ENCODE measurements around the gene RUSC2. TPM values are rescaled to one million over a fixed set of nuclear protein-coding genes. Genes with fewer than 3 reads are reported as not detected.
A peak's percentile ranks its signal among the peaks of the same experiment; 100 is the strongest.
"Not testable (repeated sequence)": the region's sequence is repeated elsewhere in the genome, so short reads cannot be mapped to it uniquely, and the experiment has no call there.

The RUSC2 gene
- total RNA-seq, 2 donors from 2014 or later, result 5.1 to 10.0 TPM

DNA sequence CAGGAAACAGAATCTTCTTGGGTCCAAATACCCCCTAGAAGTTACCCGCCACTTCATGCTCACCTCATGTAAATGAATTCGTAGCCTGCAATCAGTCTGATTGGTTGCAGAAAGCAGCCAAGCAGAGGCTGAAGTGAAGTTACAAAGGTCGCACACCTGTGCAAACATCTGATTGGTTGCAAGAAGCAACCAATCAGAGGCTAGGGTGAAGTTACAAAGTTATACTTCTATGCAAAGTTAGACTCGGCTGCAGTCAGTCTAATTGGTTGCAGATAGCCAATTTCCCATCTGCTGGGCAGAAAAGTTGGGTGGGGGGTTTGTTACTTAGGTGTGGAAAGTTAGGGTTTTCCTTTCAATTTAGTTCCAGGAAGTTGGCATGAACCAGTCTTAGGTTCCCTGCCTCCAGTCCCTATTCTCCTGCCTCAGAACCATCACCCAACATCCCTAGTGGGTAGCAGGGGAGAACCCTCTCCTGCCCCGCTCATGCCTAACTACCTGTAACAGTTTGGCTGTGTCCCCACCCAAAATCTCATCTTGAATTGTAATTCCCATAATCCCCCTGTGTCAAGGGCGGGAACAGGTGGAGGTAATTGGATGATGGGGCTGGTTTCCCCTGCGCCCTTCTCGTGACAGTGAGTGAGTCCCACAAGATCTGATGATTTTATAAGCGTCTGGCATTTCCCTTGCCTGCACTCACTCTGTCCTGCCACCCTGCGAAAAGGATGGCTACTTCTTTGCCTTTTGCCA is 1.2 kb upstream of the RUSC2 start:
- H3K36me3 Mint-ChIP-seq, result peaks cover 0 to 5% of the 10 kb centered on the region in 2 donors
- H3K27ac Mint-ChIP-seq, result peak overlapping the region; percentile 1 to 31
- DNase-seq (ENCODE audit: low spot score in 2 of 2) (no peak), ATAC-seq (no peak)
- no peaks in the 10 kb centered on the region for H3K9me3 Mint-ChIP-seq

DNA sequence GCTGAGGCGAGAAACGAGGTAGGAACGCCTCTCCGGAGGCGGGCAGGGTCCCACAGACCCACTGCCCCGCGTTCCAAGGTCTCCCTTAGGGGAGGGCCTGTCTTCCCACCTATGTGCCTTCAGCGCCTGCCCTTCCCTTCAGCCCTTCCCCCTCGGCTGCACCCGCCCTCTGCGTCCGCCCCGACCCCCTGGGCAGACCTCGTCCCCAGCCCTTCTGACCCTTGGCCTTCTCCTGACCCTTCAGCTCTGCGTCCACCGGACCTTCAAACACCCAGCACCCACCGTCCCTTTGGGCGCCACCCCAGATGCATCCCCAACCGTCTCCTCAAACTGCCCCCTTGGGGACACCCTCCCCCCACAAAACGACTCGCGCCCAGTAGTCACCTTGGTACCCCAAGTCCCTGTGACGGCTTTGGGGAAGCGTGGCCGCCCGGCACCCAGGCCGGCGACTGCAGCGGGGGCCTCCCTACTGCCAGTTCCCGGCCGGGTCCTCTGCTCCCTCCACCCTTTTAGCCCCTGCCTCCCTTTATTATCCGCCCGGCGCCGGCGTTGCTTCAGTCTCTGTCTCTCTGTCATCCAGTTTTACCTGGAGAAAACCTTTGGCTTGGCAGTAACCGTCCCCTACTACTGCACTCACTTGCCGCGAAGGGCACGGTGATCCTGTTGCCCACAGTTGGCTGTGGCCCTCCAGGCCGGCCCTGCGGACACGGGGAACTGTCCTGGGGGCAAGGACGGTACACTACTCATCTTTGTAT is 421 bp downstream of the RUSC2 start:
- DNase-seq (ENCODE audit: low spot score in 2 of 2) (peak in 1 of 2 donors; percentile 7), ATAC-seq (no peak)
- H3K36me3 Mint-ChIP-seq, result peaks cover 0 to 5% of the 10 kb centered on the region in 2 donors
- no peaks in the 10 kb centered on the region for H3K9me3 Mint-ChIP-seq
- H3K27ac Mint-ChIP-seq, result peak overlapping the region; percentile 61 to 70

DNA sequence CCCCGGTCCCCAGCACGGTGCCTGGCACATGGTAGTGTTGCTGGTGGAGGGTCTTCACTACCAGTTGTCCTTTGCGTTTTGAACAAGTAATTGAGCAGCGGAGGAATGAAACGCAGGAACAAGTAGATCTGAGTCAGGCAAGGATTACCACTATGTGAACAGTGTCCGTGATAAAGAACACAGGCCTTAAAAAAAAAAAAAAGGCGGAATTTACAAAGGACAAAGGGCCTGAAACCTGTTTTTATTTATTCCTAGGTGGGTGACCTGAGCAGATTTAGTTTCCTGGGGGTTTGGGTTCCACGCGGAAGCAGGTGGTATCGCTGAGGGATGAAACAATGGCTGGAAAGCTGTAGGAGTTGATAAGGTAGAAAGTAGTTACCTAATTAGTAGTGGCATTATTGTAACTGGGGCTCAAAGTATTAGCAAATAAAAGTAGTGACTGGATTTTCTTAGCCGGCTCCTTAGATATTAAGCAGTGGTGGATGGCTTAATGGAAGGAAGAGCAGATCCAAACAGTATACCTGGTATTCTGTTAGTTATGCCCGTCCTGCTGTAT is 1.1 kb downstream of the RUSC2 start:
- DNase-seq (ENCODE audit: low spot score in 2 of 2) (no peak), ATAC-seq (no peak)
- Mint-ChIP-seq H3K9me3 (no peaks in the 10 kb centered on the region), H3K27ac (peak overlapping the region in 1 of 2 donors; percentile 61), H3K36me3 (peaks cover 0 to 5% of the 10 kb centered on the region in 2 donors)

DNA sequence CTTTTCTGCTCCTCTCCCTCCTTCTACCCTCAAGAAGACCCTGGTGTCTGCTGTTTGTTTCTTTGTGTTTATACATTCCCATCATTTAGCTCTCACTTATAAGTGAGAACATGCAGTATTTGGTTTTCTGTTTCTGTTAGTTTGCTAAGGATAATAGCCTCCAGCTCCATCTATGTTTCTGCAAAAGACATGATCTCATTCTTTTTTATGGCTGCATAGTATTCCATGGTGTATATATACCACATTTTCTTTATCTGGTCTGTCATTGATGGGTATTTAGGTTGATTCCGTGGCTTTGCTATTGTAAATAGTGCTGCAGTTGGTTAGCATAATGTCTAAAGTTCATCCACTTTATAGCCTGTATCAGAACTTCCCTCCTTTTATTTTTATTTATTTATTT is 3.2 kb downstream of the RUSC2 start:
- not testable (repeated sequence) for DNase-seq (ENCODE audit: low spot score in 2 of 2); ATAC-seq; H3K27ac Mint-ChIP-seq; H3K9me3 Mint-ChIP-seq
- H3K36me3 Mint-ChIP-seq, result peaks cover 6 to 20% of the 10 kb centered on the region in 2 donors

DNA sequence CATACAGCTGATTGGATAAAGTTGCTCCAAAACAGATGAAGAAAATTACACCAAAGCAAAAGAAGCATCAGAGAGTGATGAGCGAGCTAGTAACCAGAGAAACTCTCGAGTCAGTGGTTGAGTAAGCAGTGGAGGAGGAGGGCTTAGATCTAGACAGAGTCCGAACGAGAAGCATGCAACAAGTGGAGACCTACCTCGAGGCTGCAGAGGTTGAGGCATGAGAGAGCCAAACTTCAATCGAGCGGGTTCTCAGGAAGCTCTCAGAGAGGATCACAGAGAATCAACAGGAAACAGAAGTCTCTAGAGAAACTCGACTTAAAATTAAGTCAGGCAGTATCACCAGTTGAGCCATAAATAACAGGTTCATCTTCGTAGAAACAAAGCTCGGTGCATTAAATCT is 6.1 kb downstream of the RUSC2 start:
- peak; percentile 64 to 76 for ATAC-seq
- Mint-ChIP-seq H3K27ac (peak overlapping the region in 1 of 2 donors; percentile 3), H3K36me3 (peaks cover 6 to 32% of the 10 kb centered on the region in 2 donors), H3K9me3 (peaks cover 6 to 16% of the 10 kb centered on the region in 2 donors)
- peak in 1 of 2 donors; percentile 33 for DNase-seq (ENCODE audit: low spot score in 2 of 2)

DNA sequence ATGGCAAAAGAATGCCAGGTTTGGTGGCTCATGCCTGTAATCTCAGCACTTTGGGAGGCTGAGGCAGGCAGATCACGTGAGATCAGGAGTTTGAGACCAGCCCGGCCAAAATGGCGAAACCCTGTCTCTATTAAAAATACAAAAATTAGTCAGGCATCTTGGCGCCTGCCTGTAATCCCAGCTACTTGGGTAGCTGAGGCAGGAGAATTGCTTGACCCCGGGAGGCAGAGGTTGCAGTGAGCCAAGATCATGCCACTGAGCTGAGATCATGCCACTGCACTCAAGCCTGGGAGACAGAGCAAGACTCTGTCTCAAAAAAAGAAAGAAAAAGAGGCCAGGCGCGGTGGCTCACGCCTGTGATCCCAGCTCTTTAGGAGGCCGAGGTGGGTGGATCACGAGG is 8.3 kb downstream of the RUSC2 start:
- not testable (repeated sequence) for DNase-seq (ENCODE audit: low spot score in 2 of 2); ATAC-seq; H3K27ac Mint-ChIP-seq
- Mint-ChIP-seq H3K36me3 (peaks cover 6 to 34% of the 10 kb centered on the region in 2 donors), H3K9me3 (peaks cover 6 to 16% of the 10 kb centered on the region in 2 donors)

DNA sequence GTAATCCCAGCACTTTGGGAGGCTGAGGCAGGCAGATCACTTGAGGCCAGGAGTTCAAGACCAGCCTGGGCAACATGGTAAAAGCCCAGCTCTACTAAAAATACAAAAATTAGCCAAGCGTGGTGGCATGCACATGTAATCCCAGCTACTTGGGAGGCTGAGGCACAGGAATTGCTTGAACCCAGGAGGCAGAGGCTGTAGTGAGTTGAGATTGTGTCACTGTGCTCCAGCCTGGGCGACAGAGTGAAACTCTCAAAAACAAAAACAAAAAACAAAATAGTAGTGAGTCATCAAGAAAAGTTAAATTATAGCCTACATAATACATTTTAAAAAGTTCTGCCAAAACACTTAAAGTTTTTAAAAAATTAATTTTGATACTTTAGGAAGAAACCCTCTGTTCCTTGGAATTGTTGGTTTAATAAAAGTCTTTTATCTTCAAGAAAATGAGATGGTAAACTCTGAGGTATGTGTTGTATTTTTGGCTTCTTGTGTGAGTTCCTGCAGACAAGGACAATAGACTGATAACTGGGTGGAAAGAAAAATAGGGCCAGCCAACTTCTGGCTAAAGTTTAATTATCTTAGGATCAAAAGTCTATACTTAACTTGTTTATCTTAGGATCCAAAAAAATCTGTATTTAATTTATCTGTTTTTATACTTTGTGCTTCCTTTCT is 9.3 kb downstream of the RUSC2 start:
- Mint-ChIP-seq H3K9me3 (peaks cover 6 to 16% of the 10 kb centered on the region in 2 donors), H3K36me3 (peaks cover 6 to 33% of the 10 kb centered on the region in 2 donors), H3K27ac (no peak overlapping the region)
- ATAC-seq (no peak), DNase-seq (ENCODE audit: low spot score in 2 of 2) (no peak)

DNA sequence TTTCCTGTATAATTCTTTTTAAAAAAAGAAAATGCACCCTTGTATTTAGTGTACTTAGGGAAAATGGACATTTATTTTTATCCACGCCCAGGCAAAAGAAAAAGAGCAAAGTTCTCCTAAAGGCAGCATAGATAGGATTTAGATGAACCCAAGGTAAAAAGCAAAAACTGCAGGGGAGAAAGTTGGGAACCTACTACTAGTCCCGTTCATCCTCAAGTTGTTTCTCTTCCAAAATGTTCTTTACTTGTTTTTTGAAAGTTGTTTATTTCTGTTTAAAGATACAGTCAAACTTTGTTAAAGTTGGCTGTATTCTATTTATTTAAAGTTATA is 9.8 kb downstream of the RUSC2 start:
- peaks cover 6 to 33% of the 10 kb centered on the region in 2 donors for H3K36me3 Mint-ChIP-seq
- no peak for ATAC-seq
- peaks cover 6 to 16% of the 10 kb centered on the region in 2 donors for H3K9me3 Mint-ChIP-seq
- DNase-seq (ENCODE audit: low spot score in 2 of 2), result no peak
- H3K27ac Mint-ChIP-seq, result no peak overlapping the region

DNA sequence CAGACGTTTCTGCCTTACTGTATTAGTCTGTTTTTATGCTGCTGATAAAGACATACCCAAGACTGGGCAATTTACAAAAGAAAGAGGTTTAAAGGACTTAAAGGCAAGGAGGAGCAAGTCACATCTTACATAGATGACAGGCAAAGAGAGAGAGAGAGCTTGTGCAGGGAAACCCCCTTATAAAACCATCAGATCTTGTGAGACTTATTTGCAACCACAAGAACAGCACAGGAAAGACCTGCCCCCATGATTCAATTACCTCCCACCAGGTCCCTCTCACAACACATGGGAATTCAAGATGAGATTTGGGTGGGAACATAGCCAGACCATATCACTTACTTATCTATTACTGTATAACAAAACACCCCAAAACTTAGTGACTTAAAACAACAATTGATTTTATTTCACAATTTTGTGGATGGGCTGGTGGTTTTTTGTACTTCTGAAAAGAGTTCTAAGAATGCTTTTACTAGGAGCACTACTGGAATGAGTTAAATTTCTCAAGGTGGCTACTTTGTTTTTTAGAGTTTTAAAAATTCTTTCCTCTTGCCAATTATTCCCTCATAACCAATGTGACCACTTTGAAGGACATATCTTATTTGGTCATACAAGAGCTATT is 10.3 kb downstream of the RUSC2 start:
- ATAC-seq (peak; percentile 58 to 80), DNase-seq (ENCODE audit: low spot score in 2 of 2) (no peak)
- peaks cover 6 to 16% of the 10 kb centered on the region in 2 donors for H3K9me3 Mint-ChIP-seq
- no peak overlapping the region for H3K27ac Mint-ChIP-seq
- H3K36me3 Mint-ChIP-seq, result peaks cover 6 to 33% of the 10 kb centered on the region in 2 donors

DNA sequence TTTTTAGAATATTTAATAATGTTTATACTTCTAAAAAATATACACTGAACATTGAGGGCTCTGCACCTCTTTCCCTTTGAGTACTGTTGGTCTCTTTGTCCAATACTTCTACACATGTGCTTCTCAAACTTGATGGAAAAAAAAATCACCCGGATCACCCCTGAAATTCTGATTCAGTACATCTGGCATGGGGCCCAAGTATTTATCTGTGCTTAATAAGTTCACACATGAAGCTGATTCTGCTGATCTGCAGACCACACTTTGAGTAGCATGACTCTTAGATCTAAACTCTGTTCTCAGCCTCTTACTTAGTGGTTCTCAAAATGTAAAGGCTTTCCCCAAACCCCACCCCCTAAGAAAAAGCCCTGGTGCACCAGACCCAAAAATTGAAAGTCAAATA is 12.0 kb downstream of the RUSC2 start:
- H3K36me3 Mint-ChIP-seq, result peaks cover 5 to 28% of the 10 kb centered on the region in 2 donors
- peaks cover 4 to 14% of the 10 kb centered on the region in 2 donors for H3K9me3 Mint-ChIP-seq
- H3K27ac Mint-ChIP-seq, result no peak overlapping the region
- ATAC-seq (no peak), DNase-seq (ENCODE audit: low spot score in 2 of 2) (no peak)

DNA sequence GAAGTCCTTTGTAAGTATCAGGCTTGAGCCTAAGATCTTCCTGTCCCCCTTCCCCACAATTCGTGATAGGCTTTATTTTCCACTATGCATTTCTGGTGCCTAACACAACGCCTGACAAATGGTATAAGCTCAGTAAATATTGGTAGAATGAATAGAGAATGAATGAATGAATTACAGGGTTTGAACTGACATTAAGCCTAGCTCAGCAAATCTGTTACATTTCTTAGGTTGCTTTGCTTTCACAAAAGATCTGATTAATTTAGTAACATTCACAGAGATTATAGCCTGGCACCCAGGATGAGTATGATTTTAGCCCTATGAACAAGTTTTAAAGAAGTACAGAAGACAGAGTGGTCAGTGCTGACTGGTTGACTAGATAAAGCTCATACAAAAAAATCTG is 16.4 kb downstream of the RUSC2 start:
- peaks cover 0 to 5% of the 10 kb centered on the region in 2 donors for H3K36me3 Mint-ChIP-seq
- no peak for ATAC-seq
- no peaks in the 10 kb centered on the region for H3K9me3 Mint-ChIP-seq
- DNase-seq (ENCODE audit: low spot score in 2 of 2), result no peak
- H3K27ac Mint-ChIP-seq, result no peak overlapping the region

DNA sequence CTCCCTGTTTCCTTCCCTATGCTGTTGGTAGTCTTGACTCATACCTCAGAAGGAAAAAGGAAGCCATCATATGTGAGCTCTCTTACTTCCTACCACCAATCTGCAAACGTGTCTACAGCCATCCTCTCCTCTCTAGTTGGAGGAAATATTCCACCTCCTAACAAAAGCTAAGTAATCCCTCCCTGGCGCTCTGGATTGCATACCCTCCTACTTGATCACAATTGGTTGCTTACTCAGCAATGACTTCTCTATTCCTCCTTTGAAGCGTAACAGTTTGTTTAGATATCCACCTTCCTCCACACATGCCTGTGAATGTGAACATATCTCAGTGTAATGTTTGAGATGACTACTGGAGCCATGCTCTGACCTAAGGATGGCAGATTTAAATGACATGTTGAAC is 18.2 kb downstream of the RUSC2 start:
- DNase-seq (ENCODE audit: low spot score in 2 of 2) (no peak), ATAC-seq (no peak)
- Mint-ChIP-seq H3K27ac (no peak overlapping the region), H3K36me3 (no peaks in the 10 kb centered on the region), H3K9me3 (no peaks in the 10 kb centered on the region)

DNA sequence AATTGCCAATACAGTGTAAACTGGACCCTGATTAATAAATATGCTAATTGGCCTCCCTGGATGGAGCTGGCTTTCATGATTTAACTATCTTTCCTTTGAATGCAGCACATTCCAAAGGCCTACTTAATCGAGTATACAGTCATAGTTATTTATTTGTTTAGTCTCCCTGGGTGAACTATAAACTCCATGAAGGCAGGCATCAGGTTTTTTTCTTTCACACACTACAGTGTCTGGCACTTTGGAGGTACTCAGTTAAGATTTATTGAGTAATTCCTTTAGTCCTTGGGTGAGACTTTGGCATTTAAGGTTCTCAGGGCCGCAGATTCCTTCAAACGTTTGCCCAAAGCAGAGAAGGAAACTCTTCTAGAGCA is 20.5 kb downstream of the RUSC2 start:
- H3K36me3 Mint-ChIP-seq, result no peaks in the 10 kb centered on the region
- DNase-seq (ENCODE audit: low spot score in 2 of 2), result no peak
- no peaks in the 10 kb centered on the region for H3K9me3 Mint-ChIP-seq

DNA sequence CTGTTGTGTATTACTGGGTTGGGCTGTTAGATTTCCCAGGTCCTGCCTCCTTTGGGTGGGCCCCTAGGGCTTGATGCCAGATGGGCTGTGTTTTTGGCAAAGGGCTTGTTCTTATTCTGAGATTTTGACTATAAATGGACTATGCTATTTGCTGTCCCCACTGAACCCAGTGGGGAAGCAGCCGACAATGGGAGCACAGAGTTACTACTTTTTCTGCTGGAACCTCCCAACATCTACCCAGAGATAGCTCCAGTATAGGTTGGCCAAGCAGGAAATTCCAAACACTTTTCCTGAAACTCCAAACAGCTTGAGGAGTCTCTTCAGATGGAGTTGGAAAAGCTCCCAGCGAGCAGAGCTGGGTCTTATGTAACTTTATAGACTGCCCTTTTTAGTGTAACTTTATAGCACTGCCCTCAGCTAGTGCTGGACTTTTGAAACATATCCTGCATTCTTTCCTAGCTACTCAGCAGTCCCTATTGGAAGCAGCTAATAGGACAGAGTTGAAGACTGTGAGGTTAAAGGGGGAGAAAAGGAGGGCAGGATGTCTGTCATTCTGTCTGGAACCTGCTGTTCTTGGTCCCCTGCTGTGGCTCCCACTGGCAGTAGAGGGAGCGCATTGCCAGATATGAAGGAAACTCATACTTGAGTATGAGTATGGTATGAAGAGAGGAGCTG is 21.0 kb downstream of the RUSC2 start:
- no peak for ATAC-seq
- Mint-ChIP-seq H3K27ac (no peak overlapping the region), H3K36me3 (no peaks in the 10 kb centered on the region), H3K9me3 (no peaks in the 10 kb centered on the region)
- DNase-seq (ENCODE audit: low spot score in 2 of 2), result no peak

More for the DNA sequence above, 20.5 kb downstream of the RUSC2 start:
- ATAC-seq, result no peak
- no peak overlapping the region for H3K27ac Mint-ChIP-seq

DNA sequence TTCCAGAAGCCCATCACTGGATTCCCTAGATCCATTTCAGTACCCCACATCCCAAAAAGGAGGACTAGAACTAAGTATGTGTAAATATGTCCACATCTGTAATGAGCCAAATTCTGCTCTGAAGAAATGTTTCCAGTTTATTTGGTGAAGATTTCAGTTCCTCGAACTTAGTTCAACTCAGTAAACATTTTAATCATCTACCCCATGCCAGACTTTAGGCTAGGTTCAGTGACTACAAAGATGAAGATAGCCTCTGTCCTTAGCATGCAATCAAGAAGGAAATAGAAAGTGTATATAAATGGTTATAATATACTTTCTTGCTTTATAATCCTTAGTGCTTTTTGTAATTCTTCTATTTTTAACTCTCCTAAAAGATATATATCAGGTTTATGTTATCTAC is 21.5 kb downstream of the RUSC2 start:
- DNase-seq (ENCODE audit: low spot score in 2 of 2) (no peak), ATAC-seq (no peak)
- no peak overlapping the region for H3K27ac Mint-ChIP-seq
- no peaks in the 10 kb centered on the region for H3K36me3 Mint-ChIP-seq
- H3K9me3 Mint-ChIP-seq, result no peaks in the 10 kb centered on the region

DNA sequence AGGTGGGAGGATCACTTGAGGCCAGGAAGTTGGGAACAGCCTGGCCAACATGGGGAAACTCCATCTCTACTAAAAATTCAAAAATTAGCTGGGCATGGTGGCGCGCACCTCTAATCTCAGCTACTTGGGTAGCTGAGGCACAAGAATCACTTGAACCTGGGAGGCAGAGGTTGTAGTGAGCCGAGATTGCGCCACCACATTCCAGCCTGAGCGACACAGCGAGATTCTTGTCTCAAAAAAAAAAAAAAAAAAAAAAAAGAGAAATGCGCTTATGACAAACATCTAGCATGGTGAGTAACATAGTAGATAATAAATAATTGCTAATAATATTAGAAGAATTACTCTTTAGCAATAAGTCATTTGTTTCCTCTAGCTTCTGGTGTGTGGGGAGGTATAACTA is 25.9 kb downstream of the RUSC2 start:
- Mint-ChIP-seq H3K27ac (no peak overlapping the region), H3K36me3 (no peaks in the 10 kb centered on the region), H3K9me3 (no peaks in the 10 kb centered on the region)
- ATAC-seq (no peak), DNase-seq (ENCODE audit: low spot score in 2 of 2) (no peak)
